ENCODE results near the gene FRMD4A.

- TF ChIP-seq, protein P1, sequence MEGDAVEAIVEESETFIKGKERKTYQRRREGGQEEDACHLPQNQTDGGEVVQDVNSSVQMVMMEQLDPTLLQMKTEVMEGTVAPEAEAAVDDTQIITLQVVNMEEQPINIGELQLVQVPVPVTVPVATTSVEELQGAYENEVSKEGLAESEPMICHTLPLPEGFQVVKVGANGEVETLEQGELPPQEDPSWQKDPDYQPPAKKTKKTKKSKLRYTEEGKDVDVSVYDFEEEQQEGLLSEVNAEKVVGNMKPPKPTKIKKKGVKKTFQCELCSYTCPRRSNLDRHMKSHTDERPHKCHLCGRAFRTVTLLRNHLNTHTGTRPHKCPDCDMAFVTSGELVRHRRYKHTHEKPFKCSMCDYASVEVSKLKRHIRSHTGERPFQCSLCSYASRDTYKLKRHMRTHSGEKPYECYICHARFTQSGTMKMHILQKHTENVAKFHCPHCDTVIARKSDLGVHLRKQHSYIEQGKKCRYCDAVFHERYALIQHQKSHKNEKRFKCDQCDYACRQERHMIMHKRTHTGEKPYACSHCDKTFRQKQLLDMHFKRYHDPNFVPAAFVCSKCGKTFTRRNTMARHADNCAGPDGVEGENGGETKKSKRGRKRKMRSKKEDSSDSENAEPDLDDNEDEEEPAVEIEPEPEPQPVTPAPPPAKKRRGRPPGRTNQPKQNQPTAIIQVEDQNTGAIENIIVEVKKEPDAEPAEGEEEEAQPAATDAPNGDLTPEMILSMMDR (IDR thresholded peaks at IDR 0.05) = no peak
- TF ChIP-seq POLR2A (IDR thresholded peaks at IDR 0.05) = no peak
Observed at GRCh38 chr10:14071956-14072355, 258.8 kb downstream of the FRMD4A start.
